ENCODE measurements around the gene PPARGC1A.

Gene PPARGC1A

DNA sequence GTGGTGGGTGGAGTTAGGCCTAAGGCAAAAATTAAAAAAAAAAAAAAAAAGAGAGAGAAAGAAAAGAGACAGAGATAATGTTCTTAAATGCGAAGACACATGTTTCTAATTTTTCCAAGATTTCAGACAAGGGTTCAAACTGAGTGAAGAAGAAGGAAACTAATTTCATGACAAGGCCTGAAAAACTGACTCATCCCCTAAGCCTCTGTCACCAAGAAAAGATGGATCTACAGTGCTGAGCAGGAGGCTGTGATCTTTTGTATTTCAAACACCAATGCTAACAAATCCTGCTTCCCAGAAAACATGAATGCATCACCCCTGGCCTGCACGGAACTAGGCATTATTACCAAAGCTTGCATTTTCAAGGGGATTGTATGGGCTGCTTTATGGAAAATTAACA is 75.3 kb downstream of the PPARGC1A start:
- TF ChIP-seq RAD21 (IDR thresholded peaks at IDR 0.05; ENCODE audit: low read depth) (no peak), NFIC (IDR thresholded peaks at IDR 0.05) (no peak), TEAD4 (IDR thresholded peaks at IDR 0.05) (no peak), EGR1 (IDR thresholded peaks at IDR 0.05) (no peak), TAF1 (IDR thresholded peaks at IDR 0.05; ENCODE audit: low read depth) (no peak)
- TF ChIP-seq, protein P1, sequence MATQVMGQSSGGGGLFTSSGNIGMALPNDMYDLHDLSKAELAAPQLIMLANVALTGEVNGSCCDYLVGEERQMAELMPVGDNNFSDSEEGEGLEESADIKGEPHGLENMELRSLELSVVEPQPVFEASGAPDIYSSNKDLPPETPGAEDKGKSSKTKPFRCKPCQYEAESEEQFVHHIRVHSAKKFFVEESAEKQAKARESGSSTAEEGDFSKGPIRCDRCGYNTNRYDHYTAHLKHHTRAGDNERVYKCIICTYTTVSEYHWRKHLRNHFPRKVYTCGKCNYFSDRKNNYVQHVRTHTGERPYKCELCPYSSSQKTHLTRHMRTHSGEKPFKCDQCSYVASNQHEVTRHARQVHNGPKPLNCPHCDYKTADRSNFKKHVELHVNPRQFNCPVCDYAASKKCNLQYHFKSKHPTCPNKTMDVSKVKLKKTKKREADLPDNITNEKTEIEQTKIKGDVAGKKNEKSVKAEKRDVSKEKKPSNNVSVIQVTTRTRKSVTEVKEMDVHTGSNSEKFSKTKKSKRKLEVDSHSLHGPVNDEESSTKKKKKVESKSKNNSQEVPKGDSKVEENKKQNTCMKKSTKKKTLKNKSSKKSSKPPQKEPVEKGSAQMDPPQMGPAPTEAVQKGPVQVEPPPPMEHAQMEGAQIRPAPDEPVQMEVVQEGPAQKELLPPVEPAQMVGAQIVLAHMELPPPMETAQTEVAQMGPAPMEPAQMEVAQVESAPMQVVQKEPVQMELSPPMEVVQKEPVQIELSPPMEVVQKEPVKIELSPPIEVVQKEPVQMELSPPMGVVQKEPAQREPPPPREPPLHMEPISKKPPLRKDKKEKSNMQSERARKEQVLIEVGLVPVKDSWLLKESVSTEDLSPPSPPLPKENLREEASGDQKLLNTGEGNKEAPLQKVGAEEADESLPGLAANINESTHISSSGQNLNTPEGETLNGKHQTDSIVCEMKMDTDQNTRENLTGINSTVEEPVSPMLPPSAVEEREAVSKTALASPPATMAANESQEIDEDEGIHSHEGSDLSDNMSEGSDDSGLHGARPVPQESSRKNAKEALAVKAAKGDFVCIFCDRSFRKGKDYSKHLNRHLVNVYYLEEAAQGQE (IDR thresholded peaks at IDR 0.05; ENCODE audit: low read depth): no peak

DNA sequence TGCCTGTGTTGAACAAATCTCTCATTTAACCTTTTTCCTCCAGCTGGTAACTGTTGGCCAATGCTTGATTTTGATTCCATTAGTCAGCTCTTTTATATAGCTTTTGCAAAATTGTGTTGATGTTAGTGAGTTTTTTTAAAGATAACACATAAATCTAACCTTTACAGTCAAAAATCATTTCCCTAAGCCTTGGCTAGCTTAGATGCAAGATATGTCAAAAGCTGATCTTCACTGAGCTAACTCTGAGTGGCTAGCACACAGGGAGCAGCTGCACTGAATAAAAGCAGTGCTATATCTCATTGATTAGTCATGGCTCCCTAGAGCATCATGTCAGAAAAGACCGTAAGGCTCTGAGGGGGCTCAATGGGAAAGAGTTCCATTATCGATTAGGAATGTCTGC is 78.7 kb downstream of the PPARGC1A start:
- TF ChIP-seq, protein P2, sequence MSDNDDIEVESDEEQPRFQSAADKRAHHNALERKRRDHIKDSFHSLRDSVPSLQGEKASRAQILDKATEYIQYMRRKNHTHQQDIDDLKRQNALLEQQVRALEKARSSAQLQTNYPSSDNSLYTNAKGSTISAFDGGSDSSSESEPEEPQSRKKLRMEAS (IDR thresholded peaks at IDR 0.05): no peak

DNA sequence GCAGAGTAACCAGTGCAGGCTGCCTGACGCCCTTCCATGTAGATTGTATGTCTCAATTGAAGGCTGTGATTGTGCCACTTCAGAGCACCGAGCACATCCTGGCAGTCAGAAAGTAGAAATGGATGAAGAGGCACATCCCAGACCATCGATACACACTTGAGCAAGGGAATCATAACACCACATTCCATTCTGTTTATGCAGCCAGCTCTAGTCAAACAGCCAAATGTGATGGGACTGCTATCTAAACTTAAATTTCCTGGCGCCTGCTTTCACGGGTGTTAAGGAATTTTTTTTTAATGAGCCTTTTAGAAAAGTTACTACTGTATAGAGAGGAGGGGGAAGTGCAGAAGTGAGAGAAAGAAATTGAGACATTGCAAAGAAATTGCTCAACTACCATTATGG is 84.4 kb downstream of the PPARGC1A start:
- TF ChIP-seq RAD21 (IDR thresholded peaks at IDR 0.05; ENCODE audit: low read depth) (no peak), EP300 (IDR thresholded peaks at IDR 0.05; ENCODE audit: borderline replicate concordance) (no peak), ZBTB7A (IDR thresholded peaks at IDR 0.05; ENCODE audit: low read depth) (no peak), TEAD4 (IDR thresholded peaks at IDR 0.05) (no peak), CEBPB (IDR thresholded peaks at IDR 0.05) (no peak), CREB1 (IDR thresholded peaks at IDR 0.05; ENCODE audit: low read depth) (no peak), YY1 (IDR thresholded peaks at IDR 0.05; ENCODE audit: low read depth) (no peak), NFIC (IDR thresholded peaks at IDR 0.05) (no peak), FOXM1 (IDR thresholded peaks at IDR 0.05; ENCODE audit: borderline replicate concordance, low read depth) (no peak)
- TF ChIP-seq, protein P3, sequence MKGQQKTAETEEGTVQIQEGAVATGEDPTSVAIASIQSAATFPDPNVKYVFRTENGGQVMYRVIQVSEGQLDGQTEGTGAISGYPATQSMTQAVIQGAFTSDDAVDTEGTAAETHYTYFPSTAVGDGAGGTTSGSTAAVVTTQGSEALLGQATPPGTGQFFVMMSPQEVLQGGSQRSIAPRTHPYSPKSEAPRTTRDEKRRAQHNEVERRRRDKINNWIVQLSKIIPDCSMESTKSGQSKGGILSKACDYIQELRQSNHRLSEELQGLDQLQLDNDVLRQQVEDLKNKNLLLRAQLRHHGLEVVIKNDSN (IDR thresholded peaks at IDR 0.05): no peak

DNA sequence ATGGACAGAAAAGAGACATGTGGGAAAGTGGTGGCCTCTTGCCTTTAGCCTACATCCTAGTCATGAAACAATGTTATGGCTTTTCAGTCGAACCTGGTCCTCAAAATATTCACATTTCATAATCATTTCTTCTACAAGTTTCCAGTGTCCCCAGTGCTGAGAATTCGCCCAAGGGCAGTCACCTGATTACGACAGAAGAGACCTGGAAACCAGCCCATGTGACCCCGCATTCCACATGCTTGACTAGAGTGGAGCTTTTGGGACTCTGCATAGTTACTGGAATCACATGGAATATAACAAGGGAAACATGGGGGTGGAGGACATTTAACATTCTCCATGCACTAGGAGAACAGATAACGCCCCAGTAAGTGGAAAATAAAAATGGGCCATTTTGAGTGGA is 100.1 kb downstream of the PPARGC1A start:
- TF ChIP-seq, protein P3 (IDR thresholded peaks at IDR 0.05): peak; percentile 48; the same call in 1 of the 2 replicates
- no peak for TF ChIP-seq RAD21 (IDR thresholded peaks at IDR 0.05; ENCODE audit: low read depth)

DNA sequence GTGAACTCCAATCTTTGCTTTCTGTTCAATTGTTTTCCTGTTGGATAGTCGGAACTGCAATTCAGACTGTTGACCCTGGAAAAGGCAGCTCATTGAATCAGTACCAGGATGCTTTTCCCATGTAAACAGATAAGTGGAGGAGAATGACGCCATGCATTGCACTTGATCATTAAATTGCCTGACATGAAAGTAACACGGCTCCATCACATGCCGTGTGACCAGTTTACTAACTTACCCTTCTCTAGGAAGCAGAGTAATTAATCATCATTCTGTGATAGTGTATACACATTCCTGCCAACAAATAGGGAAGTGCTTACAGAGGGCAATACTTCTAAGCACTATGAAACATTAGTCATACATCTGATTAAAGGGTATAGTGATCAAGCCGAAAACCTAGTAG is 101.4 kb downstream of the PPARGC1A start:
- TF ChIP-seq, protein P1 (IDR thresholded peaks at IDR 0.05; ENCODE audit: low read depth): no peak
- TF ChIP-seq TEAD4 (IDR thresholded peaks at IDR 0.05): no peak
- TF ChIP-seq TCF12 (IDR thresholded peaks at IDR 0.05; ENCODE audit: low read depth): no peak
- TF ChIP-seq NFIC (IDR thresholded peaks at IDR 0.05): no peak
- TF ChIP-seq RAD21 (IDR thresholded peaks at IDR 0.05; ENCODE audit: low read depth): no peak
- TF ChIP-seq, protein P2 (IDR thresholded peaks at IDR 0.05): no peak

DNA sequence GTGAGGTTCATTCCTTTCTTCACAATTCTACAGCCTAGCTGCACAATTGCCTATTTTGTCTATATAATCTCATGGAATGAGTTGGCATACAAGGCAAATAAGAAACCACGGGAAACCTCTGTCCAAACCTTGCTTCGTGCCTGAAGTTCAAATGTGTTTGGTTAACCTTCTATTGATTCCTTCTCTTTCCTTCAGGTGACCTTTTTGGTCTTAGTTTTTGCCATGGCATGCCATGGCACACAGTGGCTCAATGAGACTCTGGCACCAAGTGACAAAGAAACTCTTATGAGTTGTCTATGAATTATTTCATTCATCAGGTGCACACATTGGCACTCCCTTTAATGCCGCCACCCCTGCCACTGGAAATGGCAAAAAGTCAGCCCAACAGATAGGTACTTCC is 101.8 kb downstream of the PPARGC1A start:
- TF ChIP-seq EGR1 (IDR thresholded peaks at IDR 0.05) (no peak), FOXM1 (IDR thresholded peaks at IDR 0.05; ENCODE audit: borderline replicate concordance, low read depth) (no peak)

DNA sequence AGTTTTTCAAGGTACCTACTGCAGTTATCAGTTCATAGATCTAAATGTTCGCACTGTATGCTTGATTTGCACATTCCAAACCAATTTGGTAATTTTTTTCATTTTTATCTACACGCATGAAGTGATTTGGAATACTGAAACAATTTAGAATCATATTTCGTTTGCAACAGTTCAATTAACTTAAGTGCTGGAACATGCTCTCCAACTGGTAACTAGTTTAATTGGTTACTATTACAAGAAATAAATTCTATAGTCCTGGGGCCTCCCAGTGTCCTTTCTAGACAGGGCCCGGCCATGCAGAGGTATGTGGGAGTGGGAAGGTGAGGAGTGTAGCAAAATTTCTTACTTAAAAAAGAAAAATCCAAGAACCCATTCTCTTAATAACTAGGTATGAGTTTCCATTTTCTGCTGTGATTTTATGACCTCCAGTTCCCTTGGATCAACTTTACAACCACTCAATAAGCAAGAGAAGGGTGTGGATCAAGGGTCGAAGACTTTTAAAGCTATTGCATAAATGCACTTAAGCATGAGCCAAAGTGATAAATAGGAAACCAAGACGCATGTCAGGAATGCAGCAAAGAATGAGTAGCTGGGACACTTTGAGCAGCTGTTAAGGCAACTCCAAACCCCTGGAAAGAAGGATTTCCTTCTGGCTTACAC is 106.9 kb downstream of the PPARGC1A start:
- TF ChIP-seq CEBPB (IDR thresholded peaks at IDR 0.05): peak; percentile 80
- peak; percentile 80; the same call in 1 of the 2 replicates for TF ChIP-seq TCF12 (IDR thresholded peaks at IDR 0.05; ENCODE audit: low read depth)
- TF ChIP-seq TAF1 (IDR thresholded peaks at IDR 0.05; ENCODE audit: low read depth): no peak
- no peak for TF ChIP-seq EGR1 (IDR thresholded peaks at IDR 0.05)
- peak; percentile 91 for TF ChIP-seq FOXM1 (IDR thresholded peaks at IDR 0.05; ENCODE audit: borderline replicate concordance, low read depth)
- TF ChIP-seq NFIC (IDR thresholded peaks at IDR 0.05): peak; percentile 31; the same call in 1 of the 2 replicates
- no peak for TF ChIP-seq ZBTB7A (IDR thresholded peaks at IDR 0.05; ENCODE audit: low read depth)
- TF ChIP-seq, protein P3 (IDR thresholded peaks at IDR 0.05): no peak
- TF ChIP-seq EP300 (IDR thresholded peaks at IDR 0.05; ENCODE audit: borderline replicate concordance): peak; percentile 82
- TF ChIP-seq, protein P1 (IDR thresholded peaks at IDR 0.05; ENCODE audit: low read depth): no peak
- TF ChIP-seq, protein P2 (IDR thresholded peaks at IDR 0.05): peak; percentile 10; the same call in 1 of the 2 replicates
- TF ChIP-seq YY1 (IDR thresholded peaks at IDR 0.05; ENCODE audit: low read depth): no peak
- peak; percentile 87 for TF ChIP-seq TEAD4 (IDR thresholded peaks at IDR 0.05)
- TF ChIP-seq RAD21 (IDR thresholded peaks at IDR 0.05; ENCODE audit: low read depth): no peak
- no peak for TF ChIP-seq CREB1 (IDR thresholded peaks at IDR 0.05; ENCODE audit: low read depth)

Data from Ishikawa (cell line).